Limb (tissue), 2 donors: Measurements from ENCODE around the gene PDE2A.
A peak's percentile ranks its signal among the peaks of the same experiment; 100 is the strongest.

Experiments
- DNase-seq, 2 donors: peaks; one replicate each; pipeline ENCODE4 v3.0.0-alpha.2; 2016; ENCODE audit errors: extremely low spot score in 2 of 2

Gene PDE2A

DNA sequence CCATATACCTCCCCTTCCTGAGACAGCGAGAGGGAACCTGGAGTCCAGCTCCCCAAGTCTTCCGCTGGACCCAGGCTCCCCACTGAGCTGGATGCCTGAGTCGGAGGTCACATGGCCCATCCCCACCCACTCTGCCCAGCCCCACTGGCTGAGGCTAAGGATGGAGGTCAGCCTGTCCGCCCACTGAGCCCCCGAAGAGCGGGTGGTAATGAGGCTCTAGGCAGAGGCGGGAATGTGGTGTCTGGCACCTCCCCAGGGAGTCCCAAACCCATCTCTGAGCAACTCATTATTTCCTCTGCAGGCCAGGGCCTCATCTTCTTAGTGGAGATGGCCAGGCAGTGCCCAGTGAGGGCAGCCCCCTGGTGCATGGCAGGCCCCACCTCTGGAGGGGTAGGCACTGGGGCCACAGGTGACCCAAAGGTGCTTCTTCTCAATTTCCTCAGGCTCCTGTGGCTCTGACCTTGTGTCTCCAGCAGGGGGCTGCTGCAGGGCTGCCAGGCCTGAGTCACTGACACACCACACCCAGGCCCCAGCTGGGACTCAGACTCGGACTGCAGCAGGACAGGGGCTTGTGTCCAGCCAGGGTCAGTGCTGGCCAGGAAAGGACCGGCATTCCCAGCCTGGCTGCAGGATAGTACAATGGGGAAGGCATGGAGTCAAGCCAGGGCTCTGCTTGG is 10.2 kb upstream of the PDE2A start:
- DNase-seq, result no peak

DNA sequence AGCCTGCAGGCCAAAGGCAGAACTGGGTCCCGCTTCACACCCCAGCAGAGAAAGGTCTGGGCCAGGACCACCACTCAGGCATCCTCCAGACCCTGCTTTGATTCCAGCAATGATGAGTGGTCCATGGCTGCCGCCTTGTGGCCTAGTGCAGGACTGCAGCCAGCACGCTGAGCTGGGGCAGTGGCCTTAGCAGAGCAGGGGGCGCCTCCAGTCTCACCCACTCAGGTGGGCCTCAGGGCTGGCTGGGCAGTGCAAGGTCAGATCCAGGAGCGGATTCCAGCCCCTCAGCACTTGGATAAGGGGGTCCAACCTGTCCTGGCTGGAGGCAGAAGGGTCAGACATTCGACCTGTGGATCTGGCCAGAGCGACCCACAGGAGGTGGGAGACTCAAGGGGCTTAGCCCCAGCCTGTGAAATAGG is 9.6 kb upstream of the PDE2A start:
- DNase-seq, result peak; percentile 27 to 87

DNA sequence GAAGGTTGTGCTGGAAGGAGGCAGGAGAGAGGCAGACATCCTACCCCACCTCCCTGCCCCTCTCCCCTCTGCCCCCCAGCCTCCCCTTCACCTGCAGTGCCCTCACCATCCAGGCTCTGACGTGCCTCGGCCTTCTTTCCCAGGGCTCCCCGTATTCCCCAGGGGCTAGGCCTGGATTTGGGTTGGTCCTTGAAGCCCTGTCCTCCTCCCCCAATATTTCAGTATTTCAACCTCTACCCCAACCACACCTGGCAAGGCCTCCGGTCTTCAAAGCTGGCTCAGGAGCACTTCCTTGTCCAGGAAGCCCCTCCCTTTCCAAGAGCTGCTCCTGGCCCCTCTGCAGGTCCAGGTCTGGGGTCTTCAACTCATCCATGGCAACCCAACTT is 8.6 kb upstream of the PDE2A start:
- no peak for DNase-seq

DNA sequence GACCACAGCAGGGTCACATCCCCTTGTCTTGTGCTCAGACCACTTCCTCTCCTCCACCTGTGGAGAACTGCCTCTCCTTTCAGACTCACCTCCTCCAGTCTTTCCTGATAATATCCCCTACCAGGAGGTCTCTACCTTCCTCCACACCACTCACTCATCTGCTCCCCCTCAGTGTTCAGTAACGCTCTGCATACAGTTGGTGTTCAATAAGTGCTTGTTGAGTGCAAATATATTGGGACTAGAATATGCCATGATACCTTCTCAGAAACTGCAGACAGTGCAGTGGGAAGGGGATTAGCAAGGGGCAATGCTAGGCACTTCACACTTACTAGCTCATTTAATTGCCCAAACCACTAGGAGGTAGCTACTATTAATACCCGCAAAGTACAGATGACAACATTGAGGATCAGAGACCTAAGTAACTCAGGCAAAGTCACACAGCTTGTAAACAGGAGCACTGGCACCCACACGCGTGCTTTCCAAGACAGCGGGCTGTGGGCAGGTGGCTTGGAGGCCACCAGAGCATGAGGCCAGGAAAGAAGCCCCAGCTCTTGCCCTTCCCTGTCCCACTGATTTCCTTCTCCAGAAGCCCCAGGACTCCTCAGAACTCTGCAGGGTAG is 8.1 kb upstream of the PDE2A start:
- DNase-seq, result no peak

DNA sequence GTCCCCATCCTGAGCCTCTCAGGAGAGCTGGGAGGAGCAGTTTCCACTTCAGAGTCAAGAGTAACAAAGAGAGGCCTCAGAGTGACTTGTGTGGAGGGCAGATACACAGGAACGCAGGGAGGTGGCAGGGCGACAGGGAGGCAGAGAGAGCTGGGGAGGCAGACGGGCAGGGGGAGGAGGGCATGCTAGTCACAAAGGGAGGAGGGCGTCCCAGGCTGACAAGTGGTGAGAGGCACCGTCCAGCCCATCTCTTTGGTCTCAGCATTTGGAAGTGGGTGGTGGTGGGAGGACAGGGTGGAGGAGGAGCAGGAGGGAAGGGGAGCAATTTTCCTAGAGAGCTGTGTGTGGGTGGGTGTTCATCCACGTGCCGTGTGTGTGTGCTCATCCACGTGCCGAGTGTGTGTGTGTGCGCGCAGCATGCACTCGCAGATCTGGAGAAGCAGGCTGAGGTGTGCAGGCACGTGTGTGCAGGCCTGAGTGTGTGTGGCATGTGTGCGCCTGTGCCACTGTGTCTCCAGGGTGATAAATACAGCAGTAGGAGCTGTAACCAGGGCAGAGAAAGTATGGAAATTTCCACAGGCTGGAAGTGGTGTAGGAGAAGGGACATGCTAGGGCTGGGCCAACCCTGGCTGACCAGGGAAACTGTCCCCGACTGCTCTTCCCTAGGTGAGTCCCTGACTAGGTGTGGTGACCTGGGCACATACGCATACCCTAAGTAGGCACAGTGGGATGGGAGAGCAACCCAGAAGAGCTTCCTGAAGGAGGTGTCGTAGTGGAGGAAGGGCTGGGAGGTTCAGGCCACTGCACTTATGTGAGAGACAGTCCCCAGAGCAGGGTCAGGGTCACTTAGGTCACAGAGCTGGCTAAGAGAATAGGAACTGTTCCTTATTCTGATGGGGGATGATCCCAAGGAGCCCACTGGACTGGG is 7.3 kb upstream of the PDE2A start:
- DNase-seq, result no peak

DNA sequence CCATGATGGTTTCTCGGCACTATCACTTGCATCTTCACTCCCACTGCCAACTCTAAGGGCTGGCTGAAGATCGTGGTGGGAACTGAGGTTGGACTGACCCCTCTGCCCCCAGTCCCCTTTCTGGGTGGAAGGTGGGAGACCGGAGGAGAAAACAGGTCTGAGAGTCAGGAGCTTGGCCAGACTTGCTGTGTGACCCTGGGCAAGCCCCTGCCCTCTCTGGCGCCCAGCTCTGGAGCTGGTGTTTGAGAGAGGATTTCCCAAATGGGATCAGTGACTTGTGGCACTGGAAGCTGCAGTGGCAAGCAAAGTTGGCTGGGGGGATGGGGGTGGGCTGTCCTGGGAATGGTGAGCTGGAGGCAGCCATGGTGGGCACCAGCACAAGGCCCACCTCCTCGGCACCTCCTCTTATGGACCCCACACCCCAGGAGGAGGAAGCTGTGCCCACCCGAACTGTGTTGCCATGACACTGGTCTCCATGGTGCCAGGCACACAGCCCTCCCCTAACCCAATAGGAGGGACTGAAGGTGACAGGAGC is 6.5 kb upstream of the PDE2A start:
- no peak for DNase-seq

DNA sequence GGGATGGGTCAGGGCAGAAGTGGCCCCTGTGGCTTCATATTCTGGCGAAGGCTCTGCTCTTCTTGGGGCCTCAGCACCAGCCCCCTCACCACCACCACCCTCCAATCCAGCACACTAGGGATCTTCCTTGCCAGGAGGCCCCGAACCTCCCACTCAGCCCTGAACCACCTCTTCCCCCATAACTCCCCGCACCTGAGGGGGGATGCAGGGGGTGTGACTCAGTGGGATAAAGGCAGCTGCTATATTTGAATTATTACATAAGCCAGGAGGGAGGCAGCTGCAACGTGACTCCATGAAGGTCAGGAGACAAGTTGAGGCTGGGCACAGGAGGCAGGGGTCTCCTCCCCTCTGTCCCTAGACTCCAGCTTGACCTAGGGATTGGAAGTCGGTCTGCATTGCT is 5.6 kb upstream of the PDE2A start:
- DNase-seq, result no peak

DNA sequence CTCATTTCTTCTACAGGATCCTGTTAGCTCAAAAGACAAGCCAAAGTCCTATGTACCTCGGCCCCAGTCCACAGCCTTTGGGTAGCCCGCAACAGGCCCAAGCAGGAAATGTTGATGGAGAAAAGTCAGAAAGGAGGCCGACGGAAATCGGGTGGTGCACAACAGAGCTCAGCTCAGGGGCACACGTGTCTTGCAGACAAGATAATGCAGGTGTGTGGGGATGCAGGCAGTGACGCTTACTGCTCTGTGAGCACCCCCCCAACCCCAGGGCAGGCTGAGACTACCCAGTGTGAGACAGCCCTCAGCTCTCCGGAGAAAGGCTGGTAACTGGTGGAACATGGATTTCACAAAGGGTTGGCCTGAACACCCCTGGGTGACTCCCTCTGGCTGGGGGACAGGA is 4.3 kb upstream of the PDE2A start:
- DNase-seq, result no peak

DNA sequence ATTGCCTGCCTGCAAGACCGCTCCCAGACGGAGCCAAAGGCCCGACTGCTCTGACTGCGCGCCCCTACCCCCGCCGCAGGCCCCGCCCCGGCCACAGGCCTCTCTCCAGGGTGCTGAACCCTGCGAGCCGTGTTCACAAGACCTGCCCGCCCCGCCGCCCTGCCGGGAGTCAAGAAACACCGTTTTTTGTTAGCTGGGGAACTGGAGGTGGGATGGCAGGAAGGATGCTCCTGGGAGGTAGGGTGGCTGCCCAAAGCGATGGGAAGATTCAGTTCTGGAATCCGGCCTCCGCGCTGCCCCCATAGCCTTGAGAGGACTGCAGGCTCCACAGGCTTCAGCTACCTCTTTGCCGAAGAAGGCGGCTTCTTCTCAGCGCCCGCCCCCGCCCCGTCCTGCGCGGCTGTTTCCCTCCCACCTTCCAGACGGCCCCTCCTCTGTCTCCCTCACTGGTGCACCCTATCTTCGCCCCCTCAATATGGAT is 2.7 kb upstream of the PDE2A start:
- peak; percentile 58 to 90 for DNase-seq

DNA sequence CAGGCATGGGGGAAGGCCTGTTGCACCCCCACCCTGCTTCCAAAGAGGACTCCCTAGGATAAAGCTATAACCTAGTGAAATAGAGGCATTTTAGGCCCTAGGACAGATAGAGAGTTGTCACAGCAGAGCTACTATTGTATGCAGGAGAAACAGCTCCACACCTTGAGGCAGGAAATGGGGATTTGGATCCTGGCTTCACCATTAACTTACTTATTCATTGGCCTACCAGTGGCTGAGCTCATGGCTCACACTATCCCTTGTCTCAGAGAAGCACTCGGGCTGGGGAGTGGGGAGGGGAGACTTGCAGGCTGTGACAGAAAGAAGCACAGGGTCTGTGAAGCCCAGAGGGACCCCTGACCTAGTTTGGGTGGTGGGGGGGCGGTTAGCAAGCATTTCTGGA is 999 bp upstream of the PDE2A start:
- no peak for DNase-seq

DNA sequence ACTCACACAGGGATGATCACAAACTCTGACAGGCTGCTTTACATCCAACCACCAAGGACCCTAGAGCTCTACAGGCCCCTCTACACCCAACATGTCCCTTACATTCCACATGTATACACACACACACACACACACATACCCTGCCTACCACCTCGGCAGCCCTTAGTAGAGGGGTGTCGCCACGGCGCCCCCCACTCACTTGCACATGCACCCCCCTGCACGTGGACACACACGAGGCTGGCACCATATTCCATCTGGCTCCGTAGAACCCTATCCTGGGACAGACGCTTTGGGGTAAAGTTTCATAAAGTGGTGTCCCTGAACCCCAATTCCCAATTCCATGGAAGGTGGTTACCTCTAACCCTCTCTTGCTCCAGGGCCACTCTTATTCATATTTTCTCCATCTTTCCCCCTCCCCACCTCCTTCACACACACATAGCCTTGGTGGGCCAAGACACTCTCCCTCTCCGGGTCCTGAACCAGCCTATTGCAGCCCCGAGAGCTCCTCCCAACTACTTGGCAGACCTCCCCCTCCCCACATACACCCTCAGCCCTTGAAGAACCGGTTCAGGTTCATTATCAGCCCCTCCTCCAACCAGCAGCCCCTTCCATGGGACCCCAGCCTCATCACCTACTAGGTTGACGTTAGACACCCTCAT is 809 bp downstream of the PDE2A start:
- peak in 1 of 2 donors; percentile 57 for DNase-seq

DNA sequence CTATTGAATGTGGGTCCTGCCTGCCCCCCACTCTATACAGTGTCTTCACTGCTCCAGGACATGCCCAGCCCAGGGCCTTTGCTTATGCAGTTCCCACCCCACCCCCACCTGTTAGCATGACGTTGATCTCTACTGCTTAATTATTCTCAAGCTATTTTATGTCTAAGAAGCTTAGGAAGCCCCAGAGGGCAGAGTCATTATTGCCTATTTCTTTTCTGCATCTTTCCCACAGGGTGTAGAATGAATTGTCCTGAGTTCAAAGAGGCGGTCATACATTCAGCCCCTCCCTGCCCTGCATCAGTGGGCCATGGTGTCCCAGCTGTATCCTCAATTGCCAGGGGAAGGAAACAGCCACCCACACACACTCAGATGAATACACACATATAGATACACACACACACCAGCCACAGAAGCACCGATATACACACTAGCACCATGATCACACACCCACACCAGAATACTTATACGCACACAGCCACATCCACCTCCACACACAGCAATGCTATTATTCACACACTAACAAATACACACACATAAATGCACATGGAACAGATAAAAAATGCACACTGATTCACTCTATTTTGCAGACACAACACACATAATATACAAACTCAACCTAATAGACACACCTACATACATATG is 1.5 kb downstream of the PDE2A start:
- no peak for DNase-seq

DNA sequence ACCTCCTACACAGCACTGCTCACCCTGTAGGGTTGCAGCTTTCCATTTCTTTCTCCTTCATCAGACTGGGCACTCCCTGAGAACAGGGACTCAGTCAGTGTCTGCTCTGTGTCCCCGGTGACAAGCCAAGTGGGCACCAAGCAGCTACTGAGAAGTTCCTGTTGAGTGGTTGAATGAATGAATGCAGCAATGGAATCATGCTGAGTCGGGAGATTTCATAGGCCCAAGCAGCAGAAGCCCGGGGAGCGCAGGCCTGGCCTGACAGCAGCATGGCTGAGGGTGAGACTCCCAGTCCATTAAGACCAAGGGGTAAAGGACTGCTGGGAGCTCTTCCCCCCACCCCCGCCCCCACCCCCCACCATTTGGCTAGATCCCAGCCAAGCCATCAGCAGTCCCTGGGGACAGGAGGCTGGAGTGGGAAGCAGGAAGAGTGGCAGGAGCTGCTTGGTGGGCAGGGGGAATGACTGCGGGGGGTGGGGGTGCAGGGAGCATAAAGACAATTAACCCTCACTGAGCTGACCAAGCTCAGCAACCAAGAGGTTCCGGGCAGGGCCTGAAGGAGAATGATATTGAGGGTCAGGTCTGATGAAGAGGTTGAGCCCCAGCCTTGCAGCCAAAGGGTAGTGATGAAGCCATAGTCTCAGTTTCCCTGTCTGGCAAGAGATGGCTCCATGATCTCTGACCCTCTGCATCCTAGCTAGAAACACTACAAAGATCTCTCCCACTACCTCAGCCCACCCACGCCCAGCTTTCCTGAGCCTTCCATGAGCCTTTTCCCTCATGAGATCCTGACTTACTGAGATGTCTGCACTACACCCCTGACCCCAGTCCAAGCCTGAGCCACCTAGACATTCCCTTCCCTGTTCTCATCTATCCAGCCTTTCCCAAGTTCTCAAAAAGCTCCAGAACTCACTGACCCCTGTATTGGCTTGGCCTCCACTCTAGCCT is 2.8 kb downstream of the PDE2A start:
- no peak for DNase-seq

DNA sequence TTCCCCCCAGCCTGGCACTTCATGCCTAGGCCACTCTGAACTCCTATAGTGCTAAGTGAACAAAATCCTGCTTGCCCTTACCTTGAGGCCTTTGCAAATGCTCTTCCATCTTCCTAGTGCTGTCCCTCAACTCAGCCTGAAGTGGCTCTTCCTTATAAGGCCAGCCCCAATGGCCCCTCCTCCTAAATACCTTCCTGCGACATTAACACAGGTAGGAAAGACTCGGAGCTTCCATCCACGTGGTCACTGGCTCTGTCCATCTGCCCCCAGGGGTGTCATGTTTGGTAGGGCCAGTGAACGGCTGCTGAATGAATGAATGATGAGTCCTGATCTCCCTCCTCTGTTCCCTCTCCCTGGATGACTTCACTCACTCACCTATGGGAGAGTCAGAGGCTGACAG is 4.2 kb downstream of the PDE2A start:
- DNase-seq, result no peak

DNA sequence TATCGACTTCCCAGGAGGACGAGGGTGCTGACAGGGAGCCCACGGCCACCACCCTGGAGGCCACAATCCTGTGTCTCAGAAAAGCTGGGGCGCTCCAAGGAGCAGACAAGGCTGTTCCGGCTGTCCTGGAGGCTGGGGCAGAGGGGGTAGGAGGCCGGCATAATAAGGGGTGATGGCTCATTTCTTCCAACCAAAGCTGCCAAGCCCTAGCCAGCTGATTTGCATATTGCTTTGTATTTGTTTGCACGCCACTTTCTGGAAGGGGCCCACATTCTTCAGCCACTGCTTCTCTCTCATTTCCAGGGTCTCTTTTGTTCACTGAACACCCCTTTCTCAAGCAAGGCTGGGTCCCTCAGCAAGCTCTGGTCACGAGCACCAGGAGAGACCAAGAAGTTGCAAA is 4.7 kb downstream of the PDE2A start:
- DNase-seq, result no peak

DNA sequence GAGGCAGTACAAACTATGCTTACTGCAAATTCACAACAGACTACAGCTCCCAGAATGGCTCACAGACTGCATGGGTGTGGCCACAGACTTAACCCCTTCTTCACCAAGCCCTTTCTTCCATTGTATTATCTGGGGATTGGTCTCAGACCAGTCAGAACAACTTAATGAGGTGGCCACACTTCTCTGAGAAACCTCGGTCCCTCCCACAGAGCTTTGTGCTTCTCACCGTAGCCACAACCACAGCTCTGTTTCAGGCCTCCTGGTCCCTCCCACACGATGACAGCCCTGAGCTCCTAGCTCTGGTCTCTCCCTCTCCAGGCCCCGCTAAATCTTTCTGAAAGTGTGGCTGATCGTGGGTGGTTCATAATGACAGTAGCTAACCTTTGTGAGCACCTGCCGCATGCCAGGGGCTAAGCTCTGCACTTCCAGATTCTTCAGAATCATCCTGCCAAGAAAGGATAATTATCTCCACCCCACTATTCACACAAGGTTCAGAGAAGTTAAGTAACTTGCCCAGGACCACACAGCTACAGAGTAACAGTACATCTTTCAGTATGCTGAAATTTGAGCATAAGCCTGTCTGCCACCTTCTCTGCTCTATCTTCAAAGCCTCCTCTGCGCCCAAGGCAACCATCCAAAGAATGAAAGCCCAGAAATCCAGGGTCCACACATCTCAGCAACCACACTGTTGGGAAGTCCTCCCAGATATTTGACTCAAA is 5.4 kb downstream of the PDE2A start:
- DNase-seq, result no peak

DNA sequence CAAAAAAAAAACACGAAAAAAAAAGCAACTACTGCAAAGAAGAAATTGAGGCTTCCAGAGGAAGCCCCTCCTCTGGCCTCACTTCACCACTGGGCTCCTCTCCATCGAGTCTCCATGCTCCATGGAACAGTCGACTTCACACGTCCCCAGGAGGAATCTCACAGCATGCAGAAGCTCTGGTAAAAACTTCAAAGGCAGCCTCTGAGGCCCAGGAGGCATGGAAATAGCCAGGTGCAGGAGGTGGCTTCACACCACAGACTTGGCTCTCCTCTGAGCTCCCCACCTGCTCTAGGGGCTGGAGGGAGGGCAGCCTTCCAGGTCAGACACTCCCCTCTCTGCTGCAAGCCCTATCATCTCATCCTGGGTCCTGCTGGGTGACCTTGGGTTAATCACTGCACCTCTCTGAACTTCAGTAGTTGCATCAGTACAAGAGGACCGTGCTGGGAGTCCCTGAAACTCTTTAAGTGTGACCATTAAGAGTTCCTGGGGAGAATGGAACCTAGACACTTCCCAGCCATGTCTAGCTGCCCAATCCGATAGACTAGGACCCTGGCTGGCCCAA is 8.2 kb downstream of the PDE2A start:
- DNase-seq, result no peak

DNA sequence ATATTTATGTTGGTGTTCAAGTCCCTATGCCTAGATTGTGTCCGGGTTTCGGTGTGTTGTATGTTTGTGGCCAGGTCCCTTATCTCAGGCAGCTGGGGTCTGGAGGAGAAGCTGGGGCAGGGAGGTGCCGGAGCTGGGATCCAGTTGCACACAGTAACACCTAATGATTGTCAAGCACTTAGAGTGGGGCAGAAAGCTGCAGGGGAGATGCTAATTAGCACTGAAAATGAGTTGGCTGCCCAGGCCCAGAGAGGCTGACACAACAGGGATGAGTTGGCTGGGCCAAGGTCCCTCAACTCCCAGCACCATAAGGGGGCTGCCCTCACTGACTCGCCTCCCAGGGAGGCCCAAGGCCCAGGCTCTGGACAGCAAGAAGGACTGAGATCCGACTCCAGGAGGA is 12.2 kb downstream of the PDE2A start:
- no peak for DNase-seq

DNA sequence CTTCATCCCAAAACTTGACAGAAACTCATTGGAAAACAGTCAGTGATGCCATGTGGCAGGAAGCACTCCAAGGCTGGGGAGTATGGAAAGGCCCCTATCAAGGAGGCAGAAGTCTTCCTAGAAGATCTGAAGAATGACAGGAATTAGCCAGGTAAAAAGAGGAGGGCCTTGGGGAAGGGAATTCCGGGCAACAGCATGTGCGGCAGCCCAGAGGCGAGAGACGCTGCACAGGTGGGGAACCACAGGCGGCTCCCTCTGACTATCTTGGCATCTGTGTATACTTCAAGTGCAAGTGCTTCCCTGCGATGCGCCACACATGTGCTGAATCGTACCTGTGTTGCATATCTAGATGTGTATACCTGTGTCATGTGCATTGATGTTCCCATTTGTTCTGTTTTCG is 12.7 kb downstream of the PDE2A start:
- no peak for DNase-seq
